A549 (cell line): ENCODE results near the gene RBFOX1.

Experiments
- CTCF ChIP-seq: fragments of >200 bp; sonication (Bioruptor Twin); formaldehyde crosslinking; IDR thresholded peaks from 3 replicates; pipeline ENCODE4 v1.5.1; 2016
- NR3C1 ChIP-seq: fragments of >200 bp; sonication (Bioruptor Twin); formaldehyde crosslinking; IDR thresholded peaks from 3 replicates; pipeline ENCODE4 v1.6.1; 2017

- no peak for TF ChIP-seq NR3C1
- no peak for TF ChIP-seq CTCF
These were observed 111.2 kb downstream of the RBFOX1 start for GRCh38 chr16:7443648-7444365.
